DMS114 treated with DMSO at 0.1 percent for 48 hours (cell line): Measurements from ENCODE around the gene ASB15.

Source experiments
- DNase-seq: peaks from one replicate; lab custom pipeline; 2025; ENCODE audit not compliant: unreplicated experiment; lab: John Stamatoyannopoulos, UW

The ASB15 gene

GRCh38 chr7:123662293-123662692 is 60.7 kb downstream of the ASB15 start:
- DNase-seq = no peak

GRCh38 chr7:123662755-123663154 is 61.1 kb downstream of the ASB15 start:
- DNase-seq = no peak

GRCh38 chr7:123663200-123663599 is 61.6 kb downstream of the ASB15 start:
- no peak for DNase-seq

- DNase-seq = no peak
Measured at GRCh38 chr7:123665157-123665556, 63.5 kb downstream of the ASB15 start.

GRCh38 chr7:123665896-123666295 is 64.3 kb downstream of the ASB15 start:
- DNase-seq = no peak

GRCh38 chr7:123666492-123666891 is 64.9 kb downstream of the ASB15 start:
- no peak for DNase-seq

GRCh38 chr7:123669485-123669884 is 67.9 kb downstream of the ASB15 start:
- no peak for DNase-seq

- no peak for DNase-seq
Measured at GRCh38 chr7:123673137-123673732, 71.6 kb downstream of the ASB15 start.

GRCh38 chr7:123673752-123674398 is 72.3 kb downstream of the ASB15 start:
- DNase-seq = no peak

GRCh38 chr7:123674399-123675180 is 73.0 kb downstream of the ASB15 start:
- no peak for DNase-seq

- no peak for DNase-seq
Measured at GRCh38 chr7:123675181-123675473, 73.5 kb downstream of the ASB15 start.

GRCh38 chr7:123677061-123677715 is 75.6 kb downstream of the ASB15 start:
- DNase-seq = no peak

GRCh38 chr7:123679614-123680013 is 78.0 kb downstream of the ASB15 start:
- no peak for DNase-seq

- DNase-seq = no peak
Measured at GRCh38 chr7:123680580-123680979, 79.0 kb downstream of the ASB15 start.

- DNase-seq = no peak
Measured at GRCh38 chr7:123681561-123681960, 79.9 kb downstream of the ASB15 start.

GRCh38 chr7:123682690-123683089 is 81.1 kb downstream of the ASB15 start:
- peak; percentile 57 for DNase-seq

GRCh38 chr7:123687161-123687560 is 85.5 kb downstream of the ASB15 start:
- no peak for DNase-seq

- no peak for DNase-seq
Measured at GRCh38 chr7:123687727-123688126, 86.1 kb downstream of the ASB15 start.
